SH-SY5Y (cell line): Measurements from ENCODE around the gene CDK14.

ENCODE experiments used
- GATA2 ChIP-seq: IDR thresholded peaks from 2 replicates; pipeline ENCODE4 v1.6.1; 2011; ENCODE audit warnings: mild to moderate bottlenecking, low read depth, low read length
- GATA3 ChIP-seq: IDR thresholded peaks from 2 replicates; pipeline ENCODE4 v1.6.1; 2011; ENCODE audit warnings: low read depth, mild to moderate bottlenecking, low read length, moderate library complexity

The CDK14 gene

GRCh38 chr7:91109200-91109599 lies 513.1 kb downstream of the CDK14 start:
- TF ChIP-seq GATA3 = no peak
- no peak for TF ChIP-seq GATA2

GRCh38 chr7:91112902-91113341 lies 516.8 kb downstream of the CDK14 start:
- TF ChIP-seq GATA3 (no peak), GATA2 (no peak)

- TF ChIP-seq GATA3 (no peak), GATA2 (no peak)
These were observed 518.1 kb downstream of the CDK14 start for GRCh38 chr7:91114232-91114631.

GRCh38 chr7:91126762-91127161 lies 530.6 kb downstream of the CDK14 start:
- TF ChIP-seq GATA3 (no peak), GATA2 (no peak)

- TF ChIP-seq GATA2 = no peak
- no peak for TF ChIP-seq GATA3
These were observed 531.2 kb downstream of the CDK14 start for GRCh38 chr7:91127325-91127724.

- TF ChIP-seq GATA3 (no peak), GATA2 (no peak)
These were observed 531.8 kb downstream of the CDK14 start for GRCh38 chr7:91127959-91128358.

- no peak for TF ChIP-seq GATA2
These were observed 532.7 kb downstream of the CDK14 start for GRCh38 chr7:91128683-91129348.

- no peak for TF ChIP-seq GATA3
These were observed 539.2 kb downstream of the CDK14 start for GRCh38 chr7:91135300-91135699.

GRCh38 chr7:91135703-91136430 lies 539.7 kb downstream of the CDK14 start:
- TF ChIP-seq GATA3 (no peak), GATA2 (no peak)

GRCh38 chr7:91137153-91137787 lies 541.1 kb downstream of the CDK14 start:
- TF ChIP-seq GATA2 = no peak
- no peak for TF ChIP-seq GATA3

- TF ChIP-seq GATA3 (no peak), GATA2 (no peak)
These were observed 541.8 kb downstream of the CDK14 start for GRCh38 chr7:91137788-91138368.

GRCh38 chr7:91140286-91140685 lies 544.2 kb downstream of the CDK14 start:
- TF ChIP-seq GATA3 (no peak), GATA2 (no peak)

GRCh38 chr7:91140982-91141381 lies 544.9 kb downstream of the CDK14 start:
- TF ChIP-seq GATA3 (no peak), GATA2 (no peak)

GRCh38 chr7:91142743-91143142 lies 546.6 kb downstream of the CDK14 start:
- TF ChIP-seq GATA2 (no peak), GATA3 (no peak)
